A673 (cell line): ENCODE results near the gene RHOG.

Experiments
- CTCF ChIP-seq: fragments of 300-800, 200-600 bp; sonication (generic); conservative IDR thresholded peaks from 2 replicates; pipeline ENCODE4 v1.5.1; 2017; ENCODE audit warnings: low read depth, mild to moderate bottlenecking, antibody characterized with exemption, low read length, moderate library complexity, mixed read lengths
- EZH2 ChIP-seq: fragments of 200-600 bp; sonication (generic); IDR thresholded peaks from 2 replicates; pipeline ENCODE4 v1.6.1; 2017; ENCODE audit warnings: borderline replicate concordance, low read depth, mild to moderate bottlenecking, mixed read lengths, antibody characterized with exemption, low read length; ENCODE audit not compliant: poor library complexity, severe bottlenecking

DNA sequence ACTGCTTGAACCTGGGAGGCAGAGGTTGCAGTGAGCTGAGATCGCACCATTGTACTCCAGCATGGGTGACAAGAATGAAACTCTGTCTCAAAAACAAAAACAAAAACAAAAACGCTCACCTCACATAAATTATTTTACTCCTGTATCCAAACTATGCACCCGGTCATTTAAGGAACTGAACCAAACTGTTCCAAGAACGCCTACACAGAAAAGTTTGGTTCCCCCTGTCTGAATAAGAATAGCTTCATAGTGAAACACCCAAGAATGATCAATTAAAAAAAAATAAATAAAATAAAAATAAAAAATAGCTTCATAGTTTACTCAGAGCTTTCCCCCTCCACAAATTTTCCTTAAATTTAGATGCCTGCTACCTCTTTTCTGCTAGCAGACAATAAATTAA, 57.1 kb downstream of the RHOG start:
- TF ChIP-seq CTCF (no peak), EZH2 (no peak)
